B cell (primary cell): ENCODE measurements around the gene EDC4. TPM values are rescaled to one million over a fixed set of nuclear protein-coding genes. Genes with fewer than 3 reads are reported as not detected.
"Not testable (repeated sequence)": the region's sequence is repeated elsewhere in the genome, so short reads cannot be mapped to it uniquely, and the experiment has no call there.

Experiments
- ATAC-seq: fragments of 200-7000 bp; cut with Tn5 transposase; one replicate; pipeline ENCODE4 v1.10.0; 2021; ENCODE audit warnings: low read depth, mild to moderate bottlenecking, moderate number of reproducible peaks, moderate library complexity
- CTCF ChIA-PET: fragments of 350-600 bp; sonication (Branson Sonifier 250); formaldehyde crosslinking; loops from one replicate; lab custom pipeline; 2021; ENCODE audit warnings: antibody characterized with exemption, inconsistent platforms; lab: Charles Lee
- POLR2A ChIA-PET: fragments of 350-600 bp; sonication (Branson Sonifier 250); formaldehyde crosslinking; loops from one replicate; lab custom pipeline; 2021; ENCODE audit warnings: antibody characterized with exemption; lab: Charles Lee
- DNase-seq: peaks from one replicate; pipeline ENCODE4 v3.0.0; 2013
- H2AFZ ChIP-seq: 2 replicates; pipeline ENCODE4 v1.6.1; 2012; ENCODE audit warnings: mild to moderate bottlenecking, low read depth, low read length; ENCODE audit not compliant: insufficient read depth, poor library complexity, severe bottlenecking
- H3K27ac ChIP-seq, 2 donors: 1 replicate in 1 of 2; 2 replicates in 1 of 2; pipeline ENCODE4 v1.5.1; 2012 to 2013; ENCODE audit warnings: low read length in 2 of 2, mild to moderate bottlenecking in 2 of 2, moderate library complexity in 1 of 2
- H3K27me3 ChIP-seq, 4 experiments: fragments of 200-600 bp in 1 of 4; sonication (generic) in 1 of 4; replicated peaks in 1 of 4; 1 replicate in 2 of 4; 2 replicates in 2 of 4; pipeline versions ENCODE4 v1.6.1 to v1.7.0; 2013 to 2016; ENCODE audit warnings: low read length in 3 of 4, mild to moderate bottlenecking in 2 of 4, mixed read lengths in 1 of 4, moderate library complexity in 1 of 4; ENCODE audit not compliant: insufficient read depth in 4 of 4, control insufficient read depth in 3 of 4; ENCODE audit errors: control extremely low read depth in 1 of 4
- H3K36me3 ChIP-seq, 2 experiments: replicated peaks in 1 of 2; 1 replicate in 1 of 2; 2 replicates in 1 of 2; pipeline versions ENCODE4 v1.6.1 to v1.7.1; 2013; ENCODE audit warnings: low read length in 1 of 2; ENCODE audit not compliant: insufficient read depth in 2 of 2, control insufficient read depth in 1 of 2; ENCODE audit errors: control extremely low read depth in 1 of 2, extremely low read depth in 1 of 2
- H3K4me1 ChIP-seq, 2 donors: fragments of 200-600 bp in 1 of 2; sonication (generic) in 1 of 2; 1 replicate in 1 of 2; 2 replicates in 1 of 2; pipeline versions ENCODE4 v1.5.1 to v1.6.1; 2013 to 2017; ENCODE audit warnings: low read length in 2 of 2; ENCODE audit not compliant: control insufficient read depth in 2 of 2, insufficient read depth in 2 of 2
- H3K4me2 ChIP-seq: replicated peaks from 2 replicates; pipeline ENCODE3; 2012; ENCODE audit warnings: mild to moderate bottlenecking, low read depth, low read length; ENCODE audit not compliant: poor library complexity, severe bottlenecking
- H3K4me3 ChIP-seq, 5 experiments: fragments of 200-600 bp in 1 of 5; sonication (generic) in 1 of 5; 1 replicate in 3 of 5; 2 replicates in 2 of 5; pipeline versions ENCODE4 v1.5.1 to v1.7.0; 2011 to 2016; ENCODE audit warnings: low read length in 4 of 5, mild to moderate bottlenecking in 4 of 5, low read depth in 2 of 5, control low read depth in 1 of 5, moderate library complexity in 1 of 5; ENCODE audit not compliant: insufficient read depth in 1 of 5; ENCODE audit errors: control extremely low read depth in 1 of 5, extremely low read depth in 1 of 5
- H3K79me2 ChIP-seq: fragments of 200-600 bp; sonication (generic); one replicate; pipeline ENCODE4 v1.6.0; 2016; ENCODE audit warnings: low read length; ENCODE audit not compliant: control insufficient read depth, insufficient read depth
- H3K9ac ChIP-seq: fragments of 200-600 bp; sonication (generic); 2 replicates; pipeline ENCODE4 v1.6.1; 2017; ENCODE audit warnings: mild to moderate bottlenecking, low read length, moderate library complexity
- H3K9me3 ChIP-seq, 3 donors: one replicate each; pipeline versions ENCODE4 v1.6.1 to v1.7.1; 2013; ENCODE audit warnings: low read length in 2 of 3; ENCODE audit not compliant: control insufficient read depth in 2 of 3, insufficient read depth in 1 of 3; ENCODE audit errors: control extremely low read depth in 1 of 3
- H4K20me1 ChIP-seq: 2 replicates; pipeline ENCODE4 v1.6.0; 2012; ENCODE audit warnings: mild to moderate bottlenecking, low read length; ENCODE audit not compliant: insufficient read depth, control insufficient read depth, poor library complexity, severe bottlenecking
- H3K27ac Mint-ChIP-seq: one replicate; pipeline ENCODE4 v1.8.0; 2021; ENCODE audit warnings: mixed read lengths
- H3K27me3 Mint-ChIP-seq: one replicate; pipeline ENCODE4 v1.8.0; 2021; ENCODE audit warnings: mixed read lengths
- H3K4me1 Mint-ChIP-seq: one replicate; pipeline ENCODE4 v1.8.0; 2021; ENCODE audit warnings: mixed read lengths
- H3K4me3 Mint-ChIP-seq: one replicate; pipeline ENCODE4 v1.8.0; 2021; ENCODE audit warnings: mixed read lengths
- H3K9me3 Mint-ChIP-seq: one replicate; pipeline ENCODE4 v1.8.0; 2022; ENCODE audit warnings: mixed read lengths; ENCODE audit not compliant: insufficient read depth
- EZH2 ChIP-seq: IDR thresholded peaks from 2 replicates; pipeline ENCODE4 v1.6.1; 2012; ENCODE audit warnings: borderline replicate concordance, low read depth, mild to moderate bottlenecking, moderate library complexity, low read length; ENCODE audit not compliant: insufficient read depth, poor library complexity, severe bottlenecking
- WGBS: methylation state at CpG from one replicate; pipeline ENCODE4 v1.1.5; 2013; ENCODE audit warnings: missing lambda C conversion rate; ENCODE audit not compliant: insufficient coverage; 5-methylcytosine and 5-hydroxymethylcytosine counted together
- intact Hi-C: fragments of 100-400 bp; cut with micrococcal nuclease; formaldehyde crosslinking; loops from one replicate; pipeline ENCODE4 v1.10.0; 2022
- polyA plus RNA-seq: library from polyadenylated mRNA; depleted of rRNA; stranded (reverse); fragments of >200 nt; gene quantifications from 2 replicates; pipeline ENCODE4 v1.2.3, GENCODE V29; 2012
- total RNA-seq, 2 donors: library from RNA; stranded (reverse); fragments of 120-200 nt in 1 of 2; gene quantifications; 1 replicate in 1 of 2; 2 replicates in 1 of 2; pipeline versions ENCODE4 v1.2.3 to v1.2.4, GENCODE V29; 2013 to 2022
- TF ChIP-seq, protein P1 (sequence below): fragments of 200-600 bp; IDR thresholded peaks from one replicate; pipeline ENCODE4 v1.8.0; 2022; ENCODE audit warnings: antibody characterized with exemption, mild to moderate bottlenecking

The EDC4 gene
- total and polyA plus RNA-seq, 2 donors (not counting 1 experiment from before 2014, with no cell fraction given): 84.5 to 95.1 TPM

DNA sequence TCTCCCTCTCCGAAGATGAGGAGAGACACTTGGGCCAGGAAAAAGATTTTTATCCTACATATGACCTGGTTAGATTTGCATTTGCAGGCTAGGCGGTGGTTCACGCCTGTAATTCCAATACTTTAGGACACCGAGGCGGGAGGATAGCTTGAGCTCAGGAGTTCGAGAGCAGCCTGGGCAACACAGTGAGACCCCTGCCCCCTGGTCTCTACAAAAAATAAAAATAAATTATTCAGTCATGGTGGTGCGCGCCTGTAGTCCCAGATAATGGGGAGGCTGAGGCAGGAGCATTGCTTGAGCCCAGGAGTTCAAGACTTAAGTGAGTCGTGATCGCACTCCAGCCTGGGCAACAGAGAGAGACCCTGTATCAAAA, 38.6 kb upstream of the EDC4 start:
- ChIA-PET CTCF (interaction anchor here (0.9 to 4.1 kb wide), 7 partner anchors 10 to 207 kb away, joined by 3 to 28 read pairs (median 4); no protein-coding TSS in a partner anchor), POLR2A (interaction anchor here (0.9 to 1.0 kb wide), 2 partner anchors 31 to 240 kb away, joined by 3 to 8 read pairs; no protein-coding TSS in a partner anchor)
- Mint-ChIP-seq H3K27ac (peak overlapping the region; percentile 83), H3K27me3 (no peaks in the 10 kb centered on the region), H3K4me3 (peak overlapping the region; percentile 89), H3K4me1 (peaks cover 16% of the 10 kb centered on the region), H3K9me3 (no peaks in the 10 kb centered on the region)
- Histone ChIP-seq H3K79me2 (peaks cover 16% of the 10 kb centered on the region), H3K27ac (no peak overlapping the region), H3K9me3 (no peaks in the 10 kb centered on the region), H3K9ac (peak overlapping the region; percentile 83), H4K20me1 (no peaks in the 10 kb centered on the region), H3K4me2 (peak overlapping the region; percentile 91), H3K27me3 (no peaks in the 10 kb centered on the region), H3K4me1 (peaks cover 12 to 16% of the 10 kb centered on the region in 2 donors), H3K4me3 (peak overlapping the region; percentile 47 to 76 (median 75)), H2AFZ (peak overlapping the region; percentile 90), H3K36me3 (peaks cover 0 to 22% of the 10 kb centered on the region in 2 experiments)
- TF ChIP-seq, protein P1, sequence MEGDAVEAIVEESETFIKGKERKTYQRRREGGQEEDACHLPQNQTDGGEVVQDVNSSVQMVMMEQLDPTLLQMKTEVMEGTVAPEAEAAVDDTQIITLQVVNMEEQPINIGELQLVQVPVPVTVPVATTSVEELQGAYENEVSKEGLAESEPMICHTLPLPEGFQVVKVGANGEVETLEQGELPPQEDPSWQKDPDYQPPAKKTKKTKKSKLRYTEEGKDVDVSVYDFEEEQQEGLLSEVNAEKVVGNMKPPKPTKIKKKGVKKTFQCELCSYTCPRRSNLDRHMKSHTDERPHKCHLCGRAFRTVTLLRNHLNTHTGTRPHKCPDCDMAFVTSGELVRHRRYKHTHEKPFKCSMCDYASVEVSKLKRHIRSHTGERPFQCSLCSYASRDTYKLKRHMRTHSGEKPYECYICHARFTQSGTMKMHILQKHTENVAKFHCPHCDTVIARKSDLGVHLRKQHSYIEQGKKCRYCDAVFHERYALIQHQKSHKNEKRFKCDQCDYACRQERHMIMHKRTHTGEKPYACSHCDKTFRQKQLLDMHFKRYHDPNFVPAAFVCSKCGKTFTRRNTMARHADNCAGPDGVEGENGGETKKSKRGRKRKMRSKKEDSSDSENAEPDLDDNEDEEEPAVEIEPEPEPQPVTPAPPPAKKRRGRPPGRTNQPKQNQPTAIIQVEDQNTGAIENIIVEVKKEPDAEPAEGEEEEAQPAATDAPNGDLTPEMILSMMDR: no peak
- no peak for TF ChIP-seq EZH2
- intact Hi-C loops: loop anchor here (5.0 kb wide), 2 partner anchors 38 to 403 kb away; partner anchors contain the start of genes EDC4 and ESRP2
- ATAC-seq: no peak
- DNase-seq: no peak
- 61% methylated on average over 3 of the region's 10 CpGs for WGBS

DNA sequence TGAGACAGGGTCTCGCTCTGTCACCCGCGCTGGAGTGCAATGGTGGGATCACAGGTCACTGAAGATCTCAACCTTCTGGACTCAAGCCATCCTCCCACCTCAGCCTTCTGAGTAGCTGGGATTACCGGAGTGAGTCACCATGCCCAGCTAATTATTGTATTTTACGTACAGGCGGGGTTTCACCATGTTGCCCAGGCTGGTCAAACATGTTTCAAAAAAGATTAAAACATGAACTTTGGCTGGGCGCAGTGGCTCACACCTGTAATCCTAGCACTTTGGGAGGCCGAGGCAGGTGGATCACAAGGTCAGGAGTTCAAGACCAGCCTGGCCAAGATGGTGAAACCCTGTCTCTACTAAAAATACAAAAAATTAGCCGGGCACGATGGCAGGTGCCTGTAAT, 35.7 kb upstream of the EDC4 start:
- H3K27me3 ChIP-seq, H3K27ac ChIP-seq, H4K20me1 ChIP-seq, H3K9me3 ChIP-seq, H3K9me3 Mint-ChIP-seq, H3K9ac ChIP-seq, H3K4me2 ChIP-seq, H3K4me3 Mint-ChIP-seq, H3K27ac Mint-ChIP-seq, H3K27me3 Mint-ChIP-seq, ATAC-seq, intact Hi-C loops, H2AFZ ChIP-seq, H3K36me3 ChIP-seq, DNase-seq, H3K4me3 ChIP-seq: not testable (repeated sequence)
- H3K4me1 ChIP-seq: peaks cover 16 to 21% of the 10 kb centered on the region in 2 donors
- POLR2A ChIA-PET: interaction anchor here (0.7 kb wide), 1 partner anchor 102 kb away, joined by 3 read pairs; no protein-coding TSS in a partner anchor
- CTCF ChIA-PET: interaction anchor here (0.9 to 1.4 kb wide), 2 partner anchors 21 to 358 kb away, joined by 3 to 9 read pairs; no protein-coding TSS in a partner anchor
- WGBS: 83% methylated on average over 8 of the region's 10 CpGs
- H3K79me2 ChIP-seq: peaks cover 16% of the 10 kb centered on the region
- H3K4me1 Mint-ChIP-seq: peaks cover 21% of the 10 kb centered on the region
